ENCODE results near the gene RBM27. TPM values are rescaled to one million over a fixed set of nuclear protein-coding genes. Genes with fewer than 3 reads are reported as not detected.
"Not testable (repeated sequence)": the region's sequence is repeated elsewhere in the genome, so short reads cannot be mapped to it uniquely, and the experiment has no call there.

The RBM27 gene
- polyA plus RNA-seq, 1 of the 3 experiments (the other 2 are of a cell fraction): 8.2 TPM

GRCh38 chr5:146179696-146180095, 23.7 kb upstream of the RBM27 start:
- ChIA-PET POLR2A (no interaction called here), CTCF (no interaction called here)
- H3K4me3 ChIP-seq (ENCODE audit: low read depth in 2 of 2, low read length in 1 of 2): no peak overlapping the region
- no peaks in the 10 kb centered on the region for H3K27me3 ChIP-seq (ENCODE audit: insufficient read depth)
- no peak overlapping the region for H2AFZ ChIP-seq (ENCODE audit: low read depth)
- H3K4me1 ChIP-seq (ENCODE audit: control insufficient read depth in 1 of 2, insufficient read depth in 2 of 2, low read depth in 1 of 2, low read length in 1 of 2): no peaks in the 10 kb centered on the region; a peak in 1 of 4 replicates
- peaks cover 9 to 25% of the 10 kb centered on the region in 2 experiments for H3K36me3 ChIP-seq (replicated peaks in 1 of 2; ENCODE audit: control insufficient read depth in 1 of 2, insufficient read depth in 2 of 2, low read length in 1 of 2)
- H3F3A ChIP-seq (replicated peaks; ENCODE audit: insufficient read depth): peaks cover 3% of the 10 kb centered on the region
- H3K9me2 ChIP-seq: no peaks in the 10 kb centered on the region
- no peak for DNase-seq
- no peak for TF ChIP-seq TEAD4 (IDR thresholded peaks at IDR 0.05; ENCODE audit: borderline replicate concordance, insufficient read depth)
- TF ChIP-seq IRF3 (IDR thresholded peaks at IDR 0.05; ENCODE audit: low read depth, low read length): no peak
- no peak for TF ChIP-seq USF1 (IDR thresholded peaks at IDR 0.05; ENCODE audit: borderline replicate concordance, low read depth)
- TF ChIP-seq RAD21 (IDR thresholded peaks at IDR 0.05; ENCODE audit: low read length): no peak
- TF ChIP-seq USF2 (IDR thresholded peaks at IDR 0.05; ENCODE audit: borderline replicate concordance, low read depth, low read length): no peak
- TF ChIP-seq EZH2phosphoT487 (IDR thresholded peaks at IDR 0.05; ENCODE audit: borderline replicate concordance, low read depth): no peak
- no peak for TF ChIP-seq FOSL2 (IDR thresholded peaks at IDR 0.05; ENCODE audit: borderline replicate concordance, low read depth)
- TF ChIP-seq NRF1 (IDR thresholded peaks at IDR 0.05; ENCODE audit: low read depth, low read length): no peak
- no peak for TF ChIP-seq RXRA (IDR thresholded peaks at IDR 0.05; ENCODE audit: borderline replicate concordance, low read depth)
- TF ChIP-seq MEF2A (IDR thresholded peaks at IDR 0.05; ENCODE audit: borderline replicate concordance, low read depth): no peak
- TF ChIP-seq RFX5 (IDR thresholded peaks at IDR 0.05; ENCODE audit: low read length): no peak
- no peak for TF ChIP-seq NFIC (IDR thresholded peaks at IDR 0.05; ENCODE audit: borderline replicate concordance)
- no peak for TF ChIP-seq TCF12 (IDR thresholded peaks at IDR 0.05)
- TF ChIP-seq YY1 (IDR thresholded peaks at IDR 0.05; ENCODE audit: low read depth): no peak
- TF ChIP-seq REST (IDR thresholded peaks at IDR 0.05; ENCODE audit: low read depth, low read length): no peak
- no peak for TF ChIP-seq RCOR1 (IDR thresholded peaks at IDR 0.05; ENCODE audit: low read length)
- no peak for TF ChIP-seq TAF1 (IDR thresholded peaks at IDR 0.05; ENCODE audit: borderline replicate concordance, low read depth, low read length)
- no peak overlapping the region for H3K9ac ChIP-seq
- H3K4me2 ChIP-seq: no peak overlapping the region
- H3K9me3 ChIP-seq: no peaks in the 10 kb centered on the region
- 100% methylated on average over 1 of the region's 1 CpG for WGBS (ENCODE audit: low lambda C conversion rate)
- H3K79me2 ChIP-seq (ENCODE audit: insufficient read depth): peaks cover 71% of the 10 kb centered on the region
- no peak overlapping the region for H3K27ac ChIP-seq (ENCODE audit: low read depth in 2 of 2, low read length in 1 of 2)
- H4K20me1 ChIP-seq (ENCODE audit: insufficient read depth): no peaks in the 10 kb centered on the region

- H3K27me3 ChIP-seq (ENCODE audit: insufficient read depth); H3K36me3 ChIP-seq (replicated peaks in 1 of 2; ENCODE audit: control insufficient read depth in 1 of 2, insufficient read depth in 2 of 2, low read length in 1 of 2); H3K9me2 ChIP-seq; H3F3A ChIP-seq (replicated peaks; ENCODE audit: insufficient read depth); CTCF ChIA-PET; H4K20me1 ChIP-seq (ENCODE audit: insufficient read depth); H3K4me1 ChIP-seq (ENCODE audit: control insufficient read depth in 1 of 2, insufficient read depth in 2 of 2, low read depth in 1 of 2, low read length in 1 of 2); H3K9me3 ChIP-seq; DNase-seq: not testable (repeated sequence)
- peak overlapping the region; percentile 83 for H2AFZ ChIP-seq (ENCODE audit: low read depth)
- POLR2A ChIA-PET: interaction anchor here (0.6 to 1.6 kb wide), 2 partner anchors 19 to 257 kb away, joined by 4 to 7 read pairs; no protein-coding TSS in a partner anchor
- peak overlapping the region in 1 of 2 experiments; percentile 64; a peak in 1 of 4 replicates for H3K27ac ChIP-seq (ENCODE audit: low read depth in 2 of 2, low read length in 1 of 2)
- WGBS (ENCODE audit: low lambda C conversion rate): 97% methylated on average over 21 of the region's 21 CpGs
- H3K4me2 ChIP-seq: peak overlapping the region; percentile 86; the same call in 1 of the 2 replicates
- peak overlapping the region; percentile 46; the same call in 1 of the 2 replicates for H3K9ac ChIP-seq
- peak overlapping the region in 1 of 2 experiments; percentile 99; a peak in 2 of 4 replicates for H3K4me3 ChIP-seq (ENCODE audit: low read depth in 2 of 2, low read length in 1 of 2)
- H3K79me2 ChIP-seq (ENCODE audit: insufficient read depth): peaks cover 40% of the 10 kb centered on the region
Measured at GRCh38 chr5:146183403-146183802, 20.0 kb upstream of the RBM27 start.
